CD4-positive, alpha-beta memory T cell (primary cell): ENCODE results near the gene RDH8. TPM values are rescaled to one million over a fixed set of nuclear protein-coding genes. Genes with fewer than 3 reads are reported as not detected.

Source experiments
- CTCF ChIA-PET: fragments of 350-600 bp; sonication (Branson Sonifier 250); formaldehyde crosslinking; loops from one replicate; lab custom pipeline; 2021; ENCODE audit warnings: inconsistent platforms; ENCODE audit not compliant: partially characterized antibody; lab: Charles Lee
- POLR2A ChIA-PET: fragments of 350-600 bp; sonication (Branson Sonifier 250); formaldehyde crosslinking; loops from one replicate; lab custom pipeline; 2021; ENCODE audit not compliant: partially characterized antibody; lab: Charles Lee
- DNase-seq, 5 donors: peaks; one replicate each; pipeline versions ENCODE4 v3.0.0 to v3.0.0-alpha.2; 2020 to 2022; ENCODE audit warnings: mixed read lengths in 1 of 5
- H3K27ac ChIP-seq: one replicate; pipeline ENCODE4 v1.7.0; 2013; ENCODE audit warnings: low read depth, low read length
- H3K27me3 ChIP-seq: 2 replicates; pipeline ENCODE4 v1.7.0; 2013; ENCODE audit warnings: mild to moderate bottlenecking, low read length, moderate library complexity; ENCODE audit not compliant: insufficient read depth
- H3K36me3 ChIP-seq: 2 replicates; pipeline ENCODE4 v1.7.0; 2013; ENCODE audit warnings: mild to moderate bottlenecking, low read length, moderate library complexity; ENCODE audit not compliant: insufficient read depth
- H3K4me1 ChIP-seq: 2 replicates; pipeline ENCODE4 v1.7.0; 2013; ENCODE audit warnings: mild to moderate bottlenecking, low read length, moderate library complexity; ENCODE audit not compliant: insufficient read depth
- H3K4me3 ChIP-seq, 2 donors: one replicate each; pipeline ENCODE4 v1.7.0; 2013; ENCODE audit warnings: low read length in 2 of 2, mild to moderate bottlenecking in 1 of 2
- H3K9me3 ChIP-seq, 2 donors: one replicate each; pipeline ENCODE4 v1.7.0; 2013; ENCODE audit warnings: low read length in 2 of 2, control low read depth in 1 of 2; ENCODE audit not compliant: control insufficient read depth in 1 of 2
- H3K27ac Mint-ChIP-seq, 7 donors: one replicate each; pipeline ENCODE4 v1.8.0; 2020 to 2021; ENCODE audit warnings: mixed read lengths in 7 of 7, mild to moderate bottlenecking in 6 of 7, inconsistent platforms in 3 of 7, moderate library complexity in 3 of 7
- H3K27me3 Mint-ChIP-seq, 2 donors: one replicate each; pipeline ENCODE4 v1.8.0; 2020 to 2021; ENCODE audit warnings: mixed read lengths in 2 of 2
- H3K36me3 Mint-ChIP-seq, 2 donors: one replicate each; pipeline ENCODE4 v1.8.0; 2020 to 2021; ENCODE audit warnings: mixed read lengths in 2 of 2, inconsistent platforms in 1 of 2, mild to moderate bottlenecking in 1 of 2
- H3K4me1 Mint-ChIP-seq, 4 donors: one replicate each; pipeline ENCODE4 v1.8.0; 2020 to 2021; ENCODE audit warnings: mixed read lengths in 4 of 4, mild to moderate bottlenecking in 1 of 4
- H3K4me3 Mint-ChIP-seq, 8 donors: one replicate each; pipeline ENCODE4 v1.8.0; 2020 to 2021; ENCODE audit warnings: mixed read lengths in 8 of 8, mild to moderate bottlenecking in 7 of 8, moderate library complexity in 6 of 8, inconsistent platforms in 3 of 8
- H3K9me3 Mint-ChIP-seq, 8 donors: one replicate each; pipeline ENCODE4 v1.8.0; 2020 to 2021; ENCODE audit warnings: mixed read lengths in 8 of 8, mild to moderate bottlenecking in 5 of 8, inconsistent platforms in 3 of 8, moderate library complexity in 1 of 8
- intact Hi-C: fragments of 100-400 bp; cut with micrococcal nuclease; formaldehyde crosslinking; loops from one replicate; pipeline ENCODE4 v1.15.1; 2023
- polyA plus RNA-seq, 2 donors: library from polyadenylated mRNA; unstranded; fragments of 300-500 nt; fragmentation: Illumina TruSeq; gene quantifications; one replicate each; pipeline ENCODE4 v1.2.3, GENCODE V29; 2021
- total RNA-seq, 2 experiments: library from RNA; stranded (reverse); gene quantifications; one replicate each; pipeline ENCODE4 v1.2.3, GENCODE V29; 2021

RDH8 gene
- total and polyA plus RNA-seq, 4 experiments from 2014 or later: not detected

- POLR2A ChIA-PET: no interaction called here
- Histone ChIP-seq H3K9me3 (no peaks in the 10 kb centered on the region), H3K27me3 (peaks cover 3% of the 10 kb centered on the region), H3K27ac (no peak overlapping the region), H3K4me3 (no peak overlapping the region), H3K4me1 (no peaks in the 10 kb centered on the region), H3K36me3 (no peaks in the 10 kb centered on the region)
- H3K27ac Mint-ChIP-seq: peak overlapping the region in 1 of 7 donors; percentile 21
- no peak overlapping the region for H3K4me3 Mint-ChIP-seq
- H3K36me3 Mint-ChIP-seq: no peaks in the 10 kb centered on the region
- peak in 1 of 5 donors; percentile 6 for DNase-seq
- peaks cover 7 to 17% (median 11%) of the 10 kb centered on the region in 4 donors for H3K4me1 Mint-ChIP-seq
- intact Hi-C loops: no loop called here
- H3K27me3 Mint-ChIP-seq: peaks cover 20 to 30% of the 10 kb centered on the region in 2 donors
- no peaks in the 10 kb centered on the region for H3K9me3 Mint-ChIP-seq
- CTCF ChIA-PET: no interaction called here
These were observed 42.0 kb upstream of the RDH8 start for GRCh38 chr19:9971166-9971897.

- peak overlapping the region in 1 of 7 donors; percentile 14 for H3K27ac Mint-ChIP-seq
- H3K27me3 ChIP-seq: no peaks in the 10 kb centered on the region
- no peak overlapping the region for H3K27ac ChIP-seq
- H3K4me1 Mint-ChIP-seq: peaks cover 4 to 17% (median 10%) of the 10 kb centered on the region in 4 donors
- no peaks in the 10 kb centered on the region for H3K9me3 ChIP-seq
- no peak overlapping the region for H3K4me3 Mint-ChIP-seq
- no peaks in the 10 kb centered on the region for H3K9me3 Mint-ChIP-seq
- intact Hi-C loops: no loop called here
- H3K4me3 ChIP-seq: no peak overlapping the region
- no peaks in the 10 kb centered on the region for H3K4me1 ChIP-seq
- no peak for DNase-seq
- no peaks in the 10 kb centered on the region for H3K36me3 ChIP-seq
- H3K27me3 Mint-ChIP-seq: peaks cover 16 to 26% of the 10 kb centered on the region in 2 donors
- ChIA-PET POLR2A (no interaction called here), CTCF (no interaction called here)
- no peaks in the 10 kb centered on the region for H3K36me3 Mint-ChIP-seq
These were observed 41.2 kb upstream of the RDH8 start for GRCh38 chr19:9972103-9972502.

DNA sequence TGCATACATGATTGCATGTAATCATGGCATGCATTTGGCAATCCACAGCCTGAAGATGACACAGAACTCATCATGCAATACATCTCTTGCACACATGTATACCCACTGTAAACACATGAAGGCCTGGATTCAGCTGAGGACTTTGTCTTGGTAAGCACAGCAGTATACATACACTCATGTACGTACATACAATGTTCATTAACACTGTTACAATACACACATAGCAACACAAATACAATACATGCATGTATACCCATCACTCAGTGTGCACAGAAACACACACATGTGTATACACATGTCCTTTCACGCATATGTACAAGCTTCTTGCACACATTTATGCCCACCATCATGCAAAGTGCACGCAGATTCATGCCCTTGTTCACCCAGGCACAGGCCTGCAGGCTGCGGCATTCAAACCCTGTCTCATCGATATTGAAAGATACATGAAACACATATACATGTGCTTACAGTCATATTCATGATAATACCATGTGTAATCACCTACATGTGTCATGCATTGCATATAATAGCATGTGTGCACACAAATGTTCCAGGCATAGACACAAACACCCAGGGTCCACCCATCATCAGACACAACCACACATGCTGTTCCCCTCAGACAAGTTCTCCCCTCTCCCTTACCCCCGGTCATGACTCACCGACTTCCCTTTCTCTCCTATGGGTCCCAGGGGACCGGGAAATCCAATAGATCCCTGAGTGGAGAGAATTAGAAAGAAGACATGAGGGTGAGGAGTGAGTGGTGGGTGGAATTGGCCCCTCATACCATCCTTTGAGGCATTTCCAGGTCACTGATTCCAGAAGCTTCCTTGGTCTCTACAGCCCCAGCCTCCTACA is 31.6 kb upstream of the RDH8 start:
- intact Hi-C loops: no loop called here
- Histone ChIP-seq H3K27me3 (no peaks in the 10 kb centered on the region), H3K36me3 (no peaks in the 10 kb centered on the region), H3K27ac (no peak overlapping the region), H3K9me3 (no peaks in the 10 kb centered on the region), H3K4me3 (no peak overlapping the region), H3K4me1 (no peaks in the 10 kb centered on the region)
- no peak overlapping the region for H3K4me3 Mint-ChIP-seq
- POLR2A ChIA-PET: no interaction called here
- H3K27me3 Mint-ChIP-seq: peaks cover 2 to 5% of the 10 kb centered on the region in 2 donors
- CTCF ChIA-PET: no interaction called here
- no peaks in the 10 kb centered on the region for H3K4me1 Mint-ChIP-seq
- no peak for DNase-seq
- H3K27ac Mint-ChIP-seq: no peak overlapping the region
- peaks cover 0 to 4% (median 0%) of the 10 kb centered on the region in 8 donors for H3K9me3 Mint-ChIP-seq
- peaks cover 0 to 2% of the 10 kb centered on the region in 2 donors for H3K36me3 Mint-ChIP-seq

DNA sequence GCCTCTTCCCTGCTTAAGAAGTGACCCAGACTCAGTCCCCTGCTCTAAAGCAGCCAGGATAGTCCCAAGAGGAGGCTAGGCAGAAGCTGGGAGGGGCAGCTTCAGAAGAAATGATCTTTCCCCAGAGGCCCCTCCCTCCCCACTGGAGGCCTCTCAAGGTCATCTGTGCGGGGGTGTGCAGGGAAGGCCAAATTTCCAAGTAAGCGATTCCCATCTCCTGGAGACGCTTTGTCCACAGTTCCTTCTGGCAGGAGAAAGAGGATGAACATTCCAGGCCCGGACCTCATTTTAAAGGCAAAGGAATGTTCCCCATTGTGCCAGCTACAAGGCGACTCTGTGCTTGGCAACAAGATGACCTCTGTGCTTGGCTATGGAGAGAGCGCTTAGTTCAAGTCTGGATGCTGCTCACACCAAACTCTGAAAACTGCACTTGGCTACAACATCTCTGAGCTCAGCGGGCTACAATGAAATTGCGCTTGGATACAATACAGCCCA is 26.4 kb upstream of the RDH8 start:
- no peak overlapping the region for H3K27ac ChIP-seq
- H3K27me3 ChIP-seq: no peaks in the 10 kb centered on the region
- no peaks in the 10 kb centered on the region for H3K36me3 ChIP-seq
- no peak for DNase-seq
- no peak overlapping the region for H3K4me3 ChIP-seq
- no peaks in the 10 kb centered on the region for H3K4me1 ChIP-seq
- ChIA-PET POLR2A (no interaction called here), CTCF (interaction anchor here (6.0 kb wide), 1 partner anchor 14 kb away, joined by 28 read pairs; no protein-coding TSS in a partner anchor)
- Mint-ChIP-seq H3K27me3 (peaks cover 2 to 5% of the 10 kb centered on the region in 2 donors), H3K36me3 (peaks cover 0 to 2% of the 10 kb centered on the region in 2 donors), H3K9me3 (peaks cover 0 to 3% (median 0%) of the 10 kb centered on the region in 8 donors), H3K27ac (no peak overlapping the region), H3K4me1 (no peaks in the 10 kb centered on the region), H3K4me3 (no peak overlapping the region)
- intact Hi-C loops: no loop called here
- H3K9me3 ChIP-seq: no peaks in the 10 kb centered on the region

DNA sequence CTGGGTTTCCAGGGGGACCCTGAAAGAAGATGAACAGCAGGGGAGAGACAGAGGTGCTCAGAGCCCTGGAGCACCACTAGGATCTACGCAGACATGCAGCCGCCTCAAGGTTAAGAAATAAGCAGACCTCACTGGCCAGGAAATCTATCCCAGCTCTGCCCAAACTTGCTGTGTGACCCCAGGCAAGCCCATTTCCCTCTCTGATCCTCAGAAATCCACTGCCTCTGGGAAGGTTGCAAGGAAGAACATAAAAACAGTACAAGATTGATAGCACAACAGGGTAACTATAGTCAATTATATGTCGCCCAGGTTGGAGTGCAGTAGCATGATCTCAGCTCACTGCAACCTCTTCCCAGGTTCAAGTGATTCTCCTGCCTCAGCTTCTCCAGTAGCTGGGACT is 23.8 kb upstream of the RDH8 start:
- Mint-ChIP-seq H3K27me3 (peaks cover 2 to 5% of the 10 kb centered on the region in 2 donors), H3K27ac (no peak overlapping the region), H3K36me3 (no peaks in the 10 kb centered on the region), H3K4me3 (no peak overlapping the region), H3K4me1 (no peaks in the 10 kb centered on the region), H3K9me3 (no peaks in the 10 kb centered on the region)
- POLR2A ChIA-PET: no interaction called here
- H3K36me3 ChIP-seq: no peaks in the 10 kb centered on the region
- H3K27me3 ChIP-seq: no peaks in the 10 kb centered on the region
- no peaks in the 10 kb centered on the region for H3K9me3 ChIP-seq
- DNase-seq: no peak
- no peaks in the 10 kb centered on the region for H3K4me1 ChIP-seq
- intact Hi-C loops: no loop called here
- CTCF ChIA-PET: interaction anchor here (6.0 kb wide), 1 partner anchor 11 kb away, joined by 28 read pairs; no protein-coding TSS in a partner anchor
- H3K27ac ChIP-seq: no peak overlapping the region
- no peak overlapping the region for H3K4me3 ChIP-seq

DNA sequence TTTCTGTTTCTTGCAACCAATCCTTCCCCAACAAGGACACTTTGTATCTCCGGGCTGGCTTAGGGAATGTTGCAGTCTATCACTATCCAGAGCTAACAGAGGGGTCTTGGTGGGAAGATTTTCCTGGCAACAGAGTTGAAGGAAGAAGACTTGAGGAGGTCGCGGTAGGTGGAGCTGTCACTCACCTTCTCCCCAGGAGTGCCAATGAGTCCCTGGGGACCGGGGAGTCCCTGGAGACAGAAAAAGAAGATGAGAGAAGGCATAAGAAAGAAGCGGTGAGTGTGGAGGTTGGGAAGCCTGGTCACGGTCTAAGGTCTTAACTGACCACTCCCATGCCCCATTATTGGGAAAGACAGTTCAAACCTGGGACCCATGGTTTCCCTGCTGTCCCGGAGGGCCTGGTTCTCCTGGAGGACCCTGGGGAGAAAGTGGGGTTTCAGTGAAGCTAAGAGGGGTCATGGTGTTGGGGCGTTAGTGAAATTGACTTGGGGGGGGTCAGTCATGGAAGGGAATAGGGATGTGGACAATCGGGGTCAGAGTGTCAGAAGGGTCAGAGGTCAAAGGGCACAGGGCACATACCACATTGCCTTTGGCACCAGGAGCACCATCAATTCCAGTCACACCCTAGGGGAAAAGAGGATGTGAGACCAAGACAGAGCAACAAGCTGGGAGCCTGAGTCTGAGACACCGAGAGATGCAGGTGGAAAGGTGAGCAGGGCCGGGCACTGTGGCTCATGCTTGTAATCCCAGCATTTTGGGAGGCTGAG is 21.7 kb upstream of the RDH8 start:
- Histone ChIP-seq H3K4me1 (no peaks in the 10 kb centered on the region), H3K4me3 (no peak overlapping the region), H3K9me3 (no peaks in the 10 kb centered on the region), H3K27me3 (no peaks in the 10 kb centered on the region), H3K27ac (no peak overlapping the region), H3K36me3 (no peaks in the 10 kb centered on the region)
- Mint-ChIP-seq H3K36me3 (no peaks in the 10 kb centered on the region), H3K4me3 (peak overlapping the region in 1 of 8 donors; percentile 4), H3K4me1 (no peaks in the 10 kb centered on the region), H3K9me3 (no peaks in the 10 kb centered on the region), H3K27me3 (peaks cover 0 to 3% of the 10 kb centered on the region in 2 donors), H3K27ac (peak overlapping the region in 1 of 7 donors; percentile 52)
- CTCF ChIA-PET: interaction anchor here (1.0 kb wide), 1 partner anchor 62 kb away, joined by 3 read pairs; no protein-coding TSS in a partner anchor
- no peak for DNase-seq
- POLR2A ChIA-PET: no interaction called here
- intact Hi-C loops: no loop called here
